C4-2B (cell line): ENCODE results near the gene LRFN2.

Source experiments
- ZFX ChIP-seq: fragments of 450-650 bp; IDR thresholded peaks from 2 replicates; pipeline ENCODE4 v1.6.1; 2017
- TF ChIP-seq, protein P1 (sequence below): fragments of 450-650 bp; conservative IDR thresholded peaks from 2 replicates; pipeline ENCODE4 v1.5.1; 2017; ENCODE audit warnings: mild to moderate bottlenecking

DNA sequence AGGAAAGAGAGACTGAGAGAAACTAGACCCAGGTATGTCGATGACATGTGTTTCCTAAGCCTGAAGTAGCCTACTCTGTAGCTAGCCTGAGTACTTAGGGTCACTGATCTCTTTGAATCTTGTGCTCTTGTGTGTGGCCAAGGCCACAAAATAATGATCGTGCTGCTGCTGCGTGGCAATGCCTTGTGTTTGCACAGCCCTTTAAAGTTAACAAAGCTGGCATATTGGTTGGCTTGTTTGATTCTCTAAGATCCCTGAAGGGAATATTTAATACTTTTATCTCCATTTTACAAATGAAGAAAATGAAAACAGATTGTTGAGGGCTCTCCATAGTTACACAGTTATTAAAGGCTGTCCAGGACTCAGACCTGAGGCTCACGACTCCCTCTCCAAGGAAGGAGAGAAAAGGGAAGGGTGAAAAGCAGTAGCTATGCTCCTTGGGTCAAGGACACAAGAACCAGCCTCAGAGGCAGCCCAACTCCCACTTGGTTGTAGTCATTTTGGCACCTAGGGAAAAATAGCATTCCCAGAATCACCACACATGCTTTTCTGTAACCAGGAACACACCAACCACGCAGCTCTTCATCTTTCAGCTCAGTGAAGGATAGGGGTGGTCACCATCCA lies 130.7 kb downstream of the LRFN2 start:
- TF ChIP-seq, protein P1, sequence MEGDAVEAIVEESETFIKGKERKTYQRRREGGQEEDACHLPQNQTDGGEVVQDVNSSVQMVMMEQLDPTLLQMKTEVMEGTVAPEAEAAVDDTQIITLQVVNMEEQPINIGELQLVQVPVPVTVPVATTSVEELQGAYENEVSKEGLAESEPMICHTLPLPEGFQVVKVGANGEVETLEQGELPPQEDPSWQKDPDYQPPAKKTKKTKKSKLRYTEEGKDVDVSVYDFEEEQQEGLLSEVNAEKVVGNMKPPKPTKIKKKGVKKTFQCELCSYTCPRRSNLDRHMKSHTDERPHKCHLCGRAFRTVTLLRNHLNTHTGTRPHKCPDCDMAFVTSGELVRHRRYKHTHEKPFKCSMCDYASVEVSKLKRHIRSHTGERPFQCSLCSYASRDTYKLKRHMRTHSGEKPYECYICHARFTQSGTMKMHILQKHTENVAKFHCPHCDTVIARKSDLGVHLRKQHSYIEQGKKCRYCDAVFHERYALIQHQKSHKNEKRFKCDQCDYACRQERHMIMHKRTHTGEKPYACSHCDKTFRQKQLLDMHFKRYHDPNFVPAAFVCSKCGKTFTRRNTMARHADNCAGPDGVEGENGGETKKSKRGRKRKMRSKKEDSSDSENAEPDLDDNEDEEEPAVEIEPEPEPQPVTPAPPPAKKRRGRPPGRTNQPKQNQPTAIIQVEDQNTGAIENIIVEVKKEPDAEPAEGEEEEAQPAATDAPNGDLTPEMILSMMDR: no peak
- TF ChIP-seq ZFX: no peak
